GM18508 (cell line): Measurements from ENCODE around the gene ZC3H4.

Experiments used
- ATAC-seq: cut with Tn5 transposase; IDR thresholded peaks from one replicate; pipeline ENCODE4 v1.9.1; 2021; ENCODE audit warnings: moderate number of reproducible peaks; ENCODE audit not compliant: insufficient read depth, unreplicated experiment

ZC3H4 gene

GRCh38 chr19:47134545-47134944 lies 21.0 kb upstream of the ZC3H4 start:
- no peak for ATAC-seq

GRCh38 chr19:47133021-47133471 lies 19.5 kb upstream of the ZC3H4 start:
- ATAC-seq, result no peak

GRCh38 chr19:47132194-47132852 lies 18.7 kb upstream of the ZC3H4 start:
- ATAC-seq, result no peak

GRCh38 chr19:47130589-47131227 lies 17.1 kb upstream of the ZC3H4 start, which contains the start of gene SAE1:
Gene SAE1, plus strand, starts transcription at chr19:47130835. Its CDS starts 96 bp downstream, at chr19:47130931.
- ATAC-seq, result peak; percentile 77

- ATAC-seq, result no peak
Measured at GRCh38 chr19:47130120-47130588, 16.6 kb upstream of the ZC3H4 start.

GRCh38 chr19:47129579-47129978 lies 16.0 kb upstream of the ZC3H4 start:
- ATAC-seq, result no peak

- ATAC-seq, result no peak
Measured at GRCh38 chr19:47125669-47125938, 12.0 kb upstream of the ZC3H4 start.

- no peak for ATAC-seq
Measured at GRCh38 chr19:47124937-47125668, 11.5 kb upstream of the ZC3H4 start.

GRCh38 chr19:47123406-47123805 lies 9.8 kb upstream of the ZC3H4 start:
- ATAC-seq, result no peak

GRCh38 chr19:47122359-47123335 lies 9.1 kb upstream of the ZC3H4 start:
- no peak for ATAC-seq

GRCh38 chr19:47120470-47121067 lies 7.0 kb upstream of the ZC3H4 start:
- no peak for ATAC-seq

GRCh38 chr19:47113850-47114651 lies 475 bp upstream of the ZC3H4 start:
- ATAC-seq, result no peak

- ATAC-seq, result no peak
Measured at GRCh38 chr19:47112166-47112996, 1.2 kb downstream of the ZC3H4 start.

GRCh38 chr19:47111682-47112165 lies 1.9 kb downstream of the ZC3H4 start:
- no peak for ATAC-seq

- ATAC-seq, result no peak
Measured at GRCh38 chr19:47111006-47111621, 2.5 kb downstream of the ZC3H4 start.

GRCh38 chr19:47110521-47111005 lies 3.0 kb downstream of the ZC3H4 start:
- ATAC-seq, result no peak

- no peak for ATAC-seq
Measured at GRCh38 chr19:47109541-47110375, 3.8 kb downstream of the ZC3H4 start.
